ENCODE data around the gene CPXM1.
"Not testable (repeated sequence)": the region's sequence is repeated elsewhere in the genome, so short reads cannot be mapped to it uniquely, and the experiment has no call there.

Gene CPXM1

DNA sequence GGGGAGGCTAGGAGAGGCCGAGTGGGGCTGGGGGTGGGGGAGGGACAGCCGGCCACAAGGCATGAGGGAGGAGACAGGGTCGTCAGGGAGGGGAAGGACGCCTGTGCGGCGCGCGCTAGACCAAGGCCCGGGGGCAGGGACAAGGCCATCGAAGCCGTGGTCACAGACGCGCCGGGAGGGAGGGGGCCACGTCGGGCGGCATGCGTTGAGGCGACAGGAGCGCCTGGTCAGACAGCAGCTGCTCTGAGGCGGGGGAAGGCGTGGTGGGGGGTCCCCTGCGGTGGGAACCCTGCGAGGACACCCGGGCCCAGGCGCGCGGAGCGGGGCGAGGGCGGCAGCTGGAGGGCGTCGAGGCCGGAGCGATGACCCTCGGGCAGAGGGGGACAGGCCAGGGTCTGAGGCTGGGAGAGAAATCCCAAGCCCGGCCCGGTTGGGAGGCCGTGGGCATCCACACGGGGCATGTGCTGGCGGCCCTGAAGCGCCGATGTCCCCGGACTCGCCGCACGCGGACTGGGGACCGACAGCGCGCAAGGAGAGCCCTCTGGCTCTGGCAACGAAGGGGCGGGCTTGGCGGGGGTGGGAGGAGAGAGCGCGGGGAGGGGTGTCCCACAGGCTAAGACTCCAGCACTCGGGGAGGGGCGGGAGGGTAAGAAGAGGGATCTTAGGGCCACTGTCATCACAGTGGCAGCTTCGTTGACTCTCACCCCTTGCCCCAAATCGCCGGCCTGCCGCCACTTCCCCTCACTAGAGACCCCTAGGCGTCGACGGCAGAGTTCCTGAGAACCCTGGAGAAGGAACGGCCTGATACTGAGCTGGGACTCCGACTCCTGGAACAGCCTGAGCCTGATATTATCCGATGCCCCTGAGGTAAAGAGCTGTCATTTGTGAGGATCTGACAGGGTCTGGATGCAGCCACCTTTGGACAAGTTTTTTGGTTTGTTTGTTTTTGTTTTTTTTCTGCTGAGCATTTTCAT lies 20.8 kb upstream of the CPXM1 start:
- DNase-seq = no peak

DNA sequence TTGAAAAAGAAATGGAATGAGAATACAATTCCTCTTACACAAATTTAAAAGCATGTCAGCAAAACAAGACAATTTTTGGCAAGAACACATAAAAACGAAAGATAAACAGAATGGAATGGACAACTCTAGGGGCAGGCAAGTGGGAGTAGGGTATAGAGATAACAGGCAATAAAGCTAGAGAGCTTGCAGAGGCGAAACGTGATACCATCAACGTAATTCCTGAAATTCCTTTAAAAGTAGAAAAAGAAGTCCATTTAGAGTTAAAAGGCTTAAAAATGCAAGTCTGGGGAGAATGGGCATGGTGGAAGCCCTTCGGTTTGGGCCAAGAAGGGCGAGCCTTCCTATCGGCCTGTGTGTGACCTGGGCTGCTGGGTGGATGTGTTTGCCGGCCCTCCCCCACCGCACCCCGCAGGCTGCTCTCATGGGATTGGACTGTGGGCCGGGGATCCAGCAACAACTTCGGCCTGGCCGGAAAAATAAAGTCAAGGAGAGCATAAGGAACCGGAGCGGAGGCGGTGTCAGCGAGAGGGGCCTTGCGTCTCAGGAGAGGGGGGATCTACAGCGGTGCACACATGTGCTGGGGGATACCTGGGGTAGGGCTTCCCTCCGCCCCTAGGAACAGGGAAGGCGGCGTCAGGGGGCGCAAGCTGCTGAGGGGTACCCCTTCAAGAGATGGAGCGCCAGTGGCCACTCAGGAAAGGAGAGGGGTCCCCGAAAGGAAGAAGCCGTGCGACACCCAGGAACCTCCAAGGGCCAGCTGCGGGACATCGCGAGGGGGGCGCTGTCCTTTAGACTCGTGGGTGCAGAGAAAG lies 19.9 kb upstream of the CPXM1 start:
- DNase-seq = no peak

DNA sequence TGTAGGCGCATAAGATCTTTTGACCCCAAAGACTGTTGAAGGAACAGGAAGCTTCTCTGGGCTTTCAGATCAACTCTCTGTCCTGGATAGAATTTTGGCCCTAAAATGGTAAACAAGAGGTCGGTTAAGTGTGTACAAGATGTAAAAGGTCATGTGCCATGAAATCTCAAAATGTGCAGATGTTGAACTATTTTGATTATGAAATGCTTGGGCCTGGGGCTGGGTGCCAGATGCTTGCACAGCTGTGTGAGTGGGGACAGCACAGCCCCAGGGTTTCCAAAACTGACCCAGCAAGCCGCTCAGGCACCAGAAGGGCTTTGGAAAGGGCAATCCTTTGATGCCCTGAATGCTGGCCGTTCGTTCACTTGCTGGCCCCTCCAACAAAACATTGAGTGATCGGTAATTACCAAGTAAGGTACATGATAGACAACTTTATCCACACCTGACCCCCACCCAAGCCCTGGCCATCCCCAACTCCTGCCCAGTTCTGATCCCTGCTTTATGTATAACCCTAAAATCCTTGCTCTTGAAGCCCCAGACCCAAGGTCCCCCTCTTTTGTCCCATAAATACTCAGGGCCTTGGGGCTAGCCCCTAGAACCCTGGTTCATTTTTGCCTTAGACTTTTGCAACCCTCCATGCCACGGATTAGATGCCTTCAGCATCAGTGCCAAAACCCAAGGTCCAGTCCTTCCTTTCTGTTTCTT lies 17.6 kb upstream of the CPXM1 start:
- DNase-seq = no peak

DNA sequence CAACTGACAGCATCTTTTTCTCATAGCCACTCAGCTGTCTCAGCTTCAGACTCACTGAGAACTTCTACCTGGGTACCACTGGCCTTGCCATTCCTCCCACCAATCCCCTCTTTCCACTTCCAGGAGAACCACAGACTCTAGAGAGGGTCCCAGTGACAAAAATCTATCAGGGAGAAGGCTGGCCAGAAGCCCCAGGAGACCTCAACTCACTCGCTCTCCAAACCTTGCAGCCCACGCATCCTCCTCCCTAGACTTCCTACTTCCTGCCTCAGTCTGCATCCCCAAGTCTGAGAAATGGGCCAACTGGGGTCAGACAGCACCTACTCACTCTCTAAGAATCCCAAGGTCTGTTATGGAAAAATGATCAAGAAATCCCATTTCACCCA lies 16.9 kb upstream of the CPXM1 start:
- DNase-seq = no peak

DNA sequence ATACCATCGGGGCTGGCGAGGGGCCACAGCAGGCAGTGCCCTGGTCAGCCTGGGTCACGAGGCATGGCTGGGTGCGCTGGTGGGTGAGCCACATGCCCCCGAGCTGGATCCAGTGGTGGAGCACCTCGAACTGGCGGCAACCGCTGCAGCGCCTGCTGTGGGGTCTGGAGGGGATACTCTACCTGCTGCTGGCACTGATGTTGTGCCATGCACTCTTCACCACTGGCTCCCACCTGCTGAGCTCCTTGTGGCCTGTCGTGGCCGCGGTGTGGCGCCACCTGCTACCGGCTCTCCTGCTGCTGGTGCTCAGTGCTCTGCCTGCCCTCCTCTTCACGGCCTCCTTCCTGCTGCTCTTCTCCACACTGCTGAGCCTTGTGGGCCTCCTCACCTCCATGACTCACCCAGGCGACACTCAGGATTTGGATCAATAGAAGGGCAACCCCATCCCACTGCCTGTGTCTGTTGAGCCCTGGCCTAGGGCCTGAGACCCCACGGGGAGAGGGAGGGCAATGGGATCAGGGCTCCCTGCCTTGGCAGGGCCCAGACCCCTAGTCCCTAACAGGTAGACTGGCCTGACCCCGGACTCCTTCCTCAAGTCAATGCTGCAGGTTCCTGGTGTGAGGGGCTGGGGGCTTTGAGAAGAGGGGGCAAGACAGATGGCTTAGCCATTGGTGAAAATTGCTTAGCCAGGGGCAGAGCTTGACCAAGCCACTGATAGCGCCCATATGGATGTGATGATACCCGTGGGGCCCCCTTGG lies 16.3 kb upstream of the CPXM1 start:
- DNase-seq = no peak

DNA sequence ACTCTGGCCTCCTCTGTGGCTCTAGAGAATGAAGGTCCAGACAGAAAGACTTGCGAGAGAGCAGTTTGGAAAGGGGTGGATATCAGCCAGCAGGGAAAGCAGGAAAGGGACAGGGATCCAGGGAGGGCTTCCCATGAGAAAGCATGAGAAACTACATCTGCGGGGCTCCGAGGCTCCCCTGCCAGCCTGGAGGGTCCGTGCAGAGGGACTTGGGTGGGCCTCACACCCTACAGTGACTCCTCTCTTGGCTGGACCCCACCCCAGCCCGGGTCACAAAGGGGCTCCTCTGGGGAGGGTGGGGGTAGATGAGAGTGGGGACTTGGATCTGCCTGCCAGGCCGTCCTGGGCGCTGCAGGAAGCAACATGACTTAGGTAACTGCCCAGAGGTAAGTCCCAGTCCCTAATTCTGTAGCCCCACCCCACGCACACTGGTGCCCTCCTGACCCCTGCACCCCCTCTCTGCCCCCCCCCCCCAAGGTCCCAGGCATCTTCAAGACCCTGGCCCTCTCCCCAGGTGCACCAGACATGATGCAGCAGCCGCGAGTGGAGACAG lies 15.7 kb upstream of the CPXM1 start, which contains the start of gene TMEM239:
Gene TMEM239 (plus strand): TSS at position 335 of the 553 bp plus-strand sequence. CDS start 191 bp downstream, at position 526.
- DNase-seq = no peak

DNA sequence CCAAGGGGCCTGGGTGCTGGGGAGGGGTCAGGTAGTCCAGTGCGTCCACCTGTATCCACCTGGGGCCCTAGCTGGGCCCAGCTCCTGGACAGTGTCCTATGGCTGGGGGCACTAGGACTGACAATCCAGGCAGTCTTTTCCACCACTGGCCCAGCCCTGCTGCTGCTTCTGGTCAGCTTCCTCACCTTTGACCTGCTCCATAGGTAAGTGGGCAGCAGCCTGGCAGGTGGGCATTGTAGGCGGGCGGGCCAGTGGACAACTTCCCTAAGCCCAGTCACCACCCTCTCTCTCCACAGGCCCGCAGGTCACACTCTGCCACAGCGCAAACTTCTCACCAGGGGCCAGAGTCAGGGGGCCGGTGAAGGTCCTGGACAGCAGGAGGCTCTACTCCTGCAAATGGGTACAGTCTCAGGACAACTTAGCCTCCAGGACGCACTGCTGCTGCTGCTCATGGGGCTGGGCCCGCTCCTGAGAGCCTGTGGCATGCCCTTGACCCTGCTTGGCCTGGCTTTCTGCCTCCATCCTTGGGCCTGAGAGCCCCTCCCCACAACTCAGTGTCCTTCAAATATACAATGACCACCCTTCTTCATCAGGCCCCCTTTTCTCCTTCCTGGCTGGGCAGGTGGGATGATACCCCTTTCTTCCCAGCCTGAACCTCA lies 14.9 kb upstream of the CPXM1 start:
- no peak for DNase-seq

DNA sequence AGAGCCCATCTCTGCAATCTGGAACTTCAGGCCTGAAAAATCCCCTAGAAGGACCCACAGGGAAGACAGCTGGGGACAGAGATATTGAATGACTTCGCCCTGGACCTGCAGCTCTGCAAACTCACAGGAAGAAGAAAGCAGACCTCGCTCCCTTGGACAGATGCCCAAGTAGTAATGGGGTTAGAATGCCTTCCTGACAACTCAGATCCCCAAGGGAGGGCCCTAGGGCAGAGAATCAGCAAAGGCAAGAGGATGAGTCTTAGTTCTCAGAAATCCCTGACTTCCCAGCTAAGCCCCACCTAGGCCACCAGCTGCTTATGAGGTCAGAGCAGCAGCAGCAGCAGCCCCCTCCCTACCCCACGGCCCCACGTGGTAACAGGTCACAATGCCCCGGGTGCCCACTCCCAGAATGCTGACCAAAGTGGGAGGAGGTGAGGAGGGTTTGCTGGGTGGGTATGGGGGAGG lies 14.2 kb upstream of the CPXM1 start, which contains the start of gene C20orf141:
Gene C20orf141 (plus strand): TSS at position 401 of the 465 bp plus-strand sequence. CDS start 198 bp downstream, outside the sequence.
- no peak for DNase-seq

DNA sequence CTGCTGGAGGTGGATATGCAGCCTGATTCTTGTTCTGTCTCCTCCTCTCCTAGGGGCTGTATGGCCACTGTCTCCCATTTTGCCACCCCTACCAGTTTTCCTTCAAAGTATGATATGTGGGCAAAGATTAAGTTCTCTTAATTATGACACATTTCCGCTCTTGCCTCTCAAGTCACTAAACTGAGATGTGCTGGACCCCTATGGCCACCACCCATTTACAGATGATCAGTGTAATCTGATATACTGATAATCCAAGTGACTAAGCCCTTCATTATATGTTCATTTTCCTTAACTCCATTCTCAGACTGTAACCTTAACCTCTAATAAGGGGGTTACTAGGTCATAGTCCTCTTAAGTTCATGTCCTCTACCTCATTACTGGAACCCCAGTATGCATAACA lies 13.6 kb upstream of the CPXM1 start:
- DNase-seq = no peak

DNA sequence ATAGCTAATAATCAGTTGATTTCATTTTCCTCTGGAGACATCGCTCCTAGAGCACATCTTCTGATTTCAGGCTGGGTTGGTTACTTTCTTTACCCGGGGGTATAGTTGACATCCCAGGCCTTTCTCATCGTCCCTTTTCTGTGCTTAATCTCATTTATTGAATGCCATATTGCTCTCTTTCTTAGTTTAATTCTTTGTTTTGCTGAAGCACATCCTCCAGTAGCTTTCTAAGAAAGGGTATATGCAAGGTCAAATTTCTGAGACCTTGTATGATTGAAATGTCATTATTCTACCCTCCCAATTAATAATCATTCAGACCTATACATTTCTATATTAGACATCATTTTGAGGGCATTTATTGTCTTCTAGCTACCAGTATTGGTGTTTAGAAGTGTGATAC lies 11.8 kb upstream of the CPXM1 start:
- DNase-seq = no peak

DNA sequence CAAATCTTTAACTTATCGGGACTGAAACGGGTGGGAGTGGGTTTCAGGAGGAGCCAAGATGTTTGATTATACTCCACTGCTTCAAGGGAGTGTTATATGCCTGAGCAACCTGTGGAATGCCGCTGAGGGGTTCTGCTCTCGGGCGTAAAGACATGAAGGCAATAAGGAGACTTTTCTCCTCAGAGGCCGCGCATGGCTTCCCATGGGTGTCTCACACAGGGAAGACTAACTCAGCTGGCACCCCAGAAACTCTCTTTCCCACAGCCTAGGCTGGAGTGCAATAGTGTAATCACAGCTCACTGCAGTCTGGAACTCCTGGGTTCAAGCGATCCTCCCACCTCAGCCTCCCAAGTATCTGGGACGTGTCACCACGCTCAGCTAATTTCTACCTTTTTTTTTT lies 9.3 kb upstream of the CPXM1 start:
- DNase-seq = no peak

DNA sequence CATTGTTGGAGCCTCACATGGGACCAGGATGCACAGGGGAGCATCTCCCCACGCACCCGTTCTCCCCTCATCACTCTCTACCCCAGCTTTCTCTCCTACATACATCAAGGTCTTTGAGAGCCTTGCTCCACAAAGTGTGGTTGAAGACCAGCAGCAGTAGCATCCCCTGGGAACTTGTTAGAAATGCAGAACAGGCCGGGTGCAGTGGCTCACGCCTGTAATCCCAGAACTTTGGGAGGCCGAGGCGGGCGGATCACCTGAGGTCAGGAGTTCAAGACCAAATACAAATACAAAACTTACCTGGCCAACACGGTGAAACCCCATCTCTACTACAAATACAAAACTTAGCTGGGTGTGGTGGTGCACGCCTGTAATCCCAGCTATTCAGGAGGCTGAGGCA lies 7.5 kb upstream of the CPXM1 start:
- not testable (repeated sequence) for DNase-seq

DNA sequence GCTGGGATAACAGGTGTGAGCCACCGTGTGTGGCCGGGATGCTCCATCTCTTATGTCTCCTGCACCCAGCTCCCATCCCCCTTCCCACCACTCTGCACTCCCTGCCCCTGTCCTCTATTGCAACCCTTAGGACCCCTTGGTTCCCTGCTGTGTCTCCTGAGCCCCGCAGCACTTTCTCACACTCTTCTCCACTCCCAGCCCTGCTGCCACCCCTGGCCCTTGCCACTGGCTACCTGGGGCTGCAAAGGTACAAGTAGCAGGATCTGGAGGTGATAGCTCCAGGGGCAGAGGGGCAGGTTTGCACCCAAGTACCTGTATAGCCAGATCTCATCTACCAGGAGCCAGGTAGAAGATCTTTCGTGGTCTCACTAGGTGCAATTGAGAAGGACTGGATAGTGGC lies 6.6 kb upstream of the CPXM1 start:
- no peak for DNase-seq

DNA sequence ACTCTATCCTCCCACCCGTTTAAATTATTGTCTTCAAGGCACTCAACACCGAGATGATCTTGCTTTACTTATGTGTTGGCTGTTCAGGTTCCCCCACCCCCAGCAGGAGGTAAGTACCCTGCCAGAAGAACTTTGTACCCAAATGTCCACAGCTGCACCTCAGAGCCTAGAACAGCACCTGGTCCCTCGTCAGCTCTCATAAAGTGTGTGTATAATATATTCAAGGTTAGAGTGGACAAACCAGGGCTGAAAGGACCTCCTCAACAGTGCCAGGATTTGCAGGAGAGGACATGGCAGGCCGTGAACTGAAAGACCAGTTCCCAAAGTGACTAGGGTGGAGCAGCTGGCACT lies 5.9 kb upstream of the CPXM1 start:
- no peak for DNase-seq

DNA sequence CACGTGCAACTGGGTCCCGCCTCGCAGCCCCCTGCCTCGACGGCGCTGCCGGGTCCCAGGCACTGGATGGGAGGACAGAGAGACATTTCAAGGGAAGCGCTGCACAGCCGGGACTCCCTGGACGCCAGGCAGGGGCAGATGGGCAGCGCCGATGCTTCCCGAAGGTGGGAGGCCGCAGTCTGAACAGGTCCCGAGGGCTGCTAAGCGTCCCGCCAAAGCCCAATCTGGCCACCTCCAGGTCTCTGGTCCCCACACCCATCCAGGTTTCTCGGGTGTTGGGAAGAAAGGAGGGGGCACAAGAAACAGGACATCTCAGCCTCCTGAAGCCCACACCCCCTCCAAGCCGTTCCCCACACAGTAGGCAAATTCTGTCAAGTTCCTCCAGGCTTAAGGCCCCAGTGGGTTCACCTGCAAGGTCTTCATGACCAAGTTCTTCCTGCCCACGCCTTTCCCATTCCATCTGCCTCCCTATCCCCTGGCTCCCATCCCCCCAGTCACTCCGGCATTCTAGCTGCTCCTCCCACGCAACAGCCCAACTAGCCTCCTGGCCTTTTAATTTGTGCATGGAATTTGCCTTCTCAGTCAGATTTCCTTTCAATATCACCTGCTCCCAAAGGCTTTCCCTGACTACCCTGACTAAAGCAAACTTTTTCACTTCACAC lies 5.4 kb upstream of the CPXM1 start:
- DNase-seq = no peak

DNA sequence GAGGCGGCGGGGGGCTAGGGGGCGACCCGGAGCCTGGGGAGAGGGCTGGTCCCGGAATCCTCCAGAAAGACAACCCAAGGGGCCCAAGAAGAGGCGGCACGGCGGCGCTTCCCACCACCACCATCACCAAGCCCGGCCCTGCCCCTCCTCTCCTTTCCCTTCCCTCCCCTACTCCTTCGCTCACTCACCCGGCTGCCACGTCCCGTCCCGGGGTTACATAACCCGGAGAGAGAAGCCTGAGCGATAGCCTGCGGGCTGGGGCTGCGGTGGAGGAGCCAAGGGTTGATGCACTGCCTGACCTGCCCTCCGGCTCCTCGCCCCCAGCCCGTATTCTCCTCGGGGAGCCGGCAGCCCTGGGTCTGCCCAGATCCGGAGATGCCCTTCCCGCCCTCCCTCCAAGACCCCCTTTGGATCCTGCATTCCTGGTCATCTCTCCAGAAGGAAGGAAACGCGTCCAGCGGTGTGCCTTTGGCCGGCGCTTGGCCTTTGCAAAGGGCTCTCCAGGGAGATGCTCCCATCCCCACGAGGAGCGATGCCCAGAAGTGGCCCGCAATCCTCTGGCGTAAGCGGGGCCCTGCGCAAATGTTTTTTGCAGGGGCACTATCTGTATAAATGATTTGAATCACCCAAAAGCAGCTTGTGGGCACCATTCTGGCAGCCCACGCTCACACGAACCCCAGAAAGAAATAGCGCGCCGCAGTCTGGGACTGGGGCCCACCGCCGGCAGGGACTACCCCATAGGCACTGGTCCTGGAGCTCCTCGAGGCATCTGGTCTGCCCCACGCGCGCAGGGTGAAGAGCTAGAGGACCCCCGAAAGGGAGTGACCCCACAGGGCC lies 4.6 kb upstream of the CPXM1 start:
- DNase-seq = no peak

DNA sequence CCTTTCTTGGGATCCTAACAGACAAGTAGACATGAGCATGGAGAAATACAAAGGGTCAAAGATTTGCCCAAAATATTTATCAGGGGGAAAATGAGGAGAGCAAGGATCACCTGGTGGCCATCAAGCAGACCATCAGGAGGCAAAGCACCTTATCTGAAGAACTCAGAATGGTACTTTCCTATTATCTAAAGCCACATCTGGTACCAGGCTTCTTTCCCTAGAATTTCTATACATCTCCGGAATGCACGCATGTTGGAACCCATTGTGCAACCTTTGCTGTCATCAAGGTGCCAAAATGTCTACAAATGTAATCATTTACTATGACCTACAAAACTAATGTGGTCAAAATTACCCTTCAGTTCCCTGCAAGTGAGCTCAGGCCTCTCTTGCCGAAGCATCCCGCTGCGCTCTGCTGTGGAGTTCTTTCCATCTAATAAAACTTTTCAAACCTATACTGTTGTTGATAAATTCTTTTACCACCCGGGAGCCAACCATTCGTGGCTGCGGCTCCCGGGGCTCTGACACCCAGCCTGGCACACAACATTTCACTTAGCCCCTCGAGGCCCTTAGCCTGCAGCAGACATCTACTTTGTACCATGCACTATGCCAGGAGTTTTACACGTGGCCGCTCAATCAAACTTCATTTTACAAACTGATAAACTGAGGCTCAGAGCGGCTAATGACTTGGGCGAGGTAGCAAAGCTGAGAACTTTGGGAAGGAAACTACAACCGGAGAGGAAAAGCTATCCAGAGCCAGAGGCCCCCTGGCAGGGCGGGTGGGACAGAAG lies 3.8 kb upstream of the CPXM1 start:
- DNase-seq = no peak

DNA sequence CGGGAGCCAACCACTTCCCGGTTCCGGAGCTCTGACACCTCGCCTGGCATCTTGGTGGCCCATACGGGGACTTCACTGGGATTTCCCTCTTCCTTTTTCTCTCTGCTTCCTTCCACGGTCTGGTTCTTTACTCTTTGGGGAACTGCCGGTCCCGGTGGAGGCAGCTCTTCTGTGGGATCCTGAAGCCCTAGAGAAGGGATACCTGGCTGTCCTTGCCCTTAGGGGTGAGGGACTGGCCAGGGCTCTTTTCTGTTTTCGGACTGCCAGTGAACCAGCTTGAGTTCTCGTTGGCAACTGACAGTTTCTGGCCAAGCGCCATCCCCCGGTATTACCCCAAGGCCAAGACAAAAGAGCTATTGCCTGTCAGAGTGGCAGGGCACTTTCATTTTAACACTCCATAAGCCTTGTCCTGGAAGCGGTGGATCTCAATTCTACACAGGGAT lies 880 bp upstream of the CPXM1 start:
- DNase-seq = no peak

Measured in stimulated activated CD4-positive, alpha-beta T cell treated with anti-CD3 and anti-CD28 coated beads, Interleukin-4, amount 100 ng/mL, for 1 hour (primary cell).